GM21390 (cell line): Measurements from ENCODE around the gene RAB8A.
A peak's percentile ranks its signal among the peaks of the same experiment; 100 is the strongest.
"Not testable (repeated sequence)": the region's sequence is repeated elsewhere in the genome, so short reads cannot be mapped to it uniquely, and the experiment has no call there.

Experiments
- ATAC-seq: cut with Tn5 transposase; IDR thresholded peaks from one replicate; pipeline ENCODE4 v1.9.1; 2021; ENCODE audit not compliant: unreplicated experiment

RAB8A gene

GRCh38 chr19:16077984-16078758 lies 33.5 kb upstream of the RAB8A start:
- no peak for ATAC-seq

- peak; percentile 44 for ATAC-seq
These were observed 32.7 kb upstream of the RAB8A start for GRCh38 chr19:16078759-16079707.

- ATAC-seq: no peak
These were observed 27.5 kb upstream of the RAB8A start for GRCh38 chr19:16084067-16084685.

GRCh38 chr19:16085115-16085514 lies 26.6 kb upstream of the RAB8A start:
- no peak for ATAC-seq

GRCh38 chr19:16087404-16087803 lies 24.3 kb upstream of the RAB8A start:
- ATAC-seq: not testable (repeated sequence)

GRCh38 chr19:16087940-16088339 lies 23.7 kb upstream of the RAB8A start:
- no peak for ATAC-seq

- no peak for ATAC-seq
These were observed 23.2 kb upstream of the RAB8A start for GRCh38 chr19:16088351-16089009.

GRCh38 chr19:16089010-16089846 lies 22.5 kb upstream of the RAB8A start:
- ATAC-seq: no peak

GRCh38 chr19:16091546-16092475 lies 19.9 kb upstream of the RAB8A start:
- no peak for ATAC-seq

GRCh38 chr19:16094360-16095070 lies 17.2 kb upstream of the RAB8A start:
- ATAC-seq: no peak

GRCh38 chr19:16095071-16095571 lies 16.6 kb upstream of the RAB8A start:
- no peak for ATAC-seq

GRCh38 chr19:16096280-16096855 lies 15.3 kb upstream of the RAB8A start:
- no peak for ATAC-seq

- ATAC-seq: no peak
These were observed 13.3 kb upstream of the RAB8A start for GRCh38 chr19:16098416-16098768.

GRCh38 chr19:16098821-16099220 lies 12.9 kb upstream of the RAB8A start:
- no peak for ATAC-seq

GRCh38 chr19:16099314-16099965 lies 12.2 kb upstream of the RAB8A start:
- ATAC-seq: not testable (repeated sequence)

GRCh38 chr19:16100524-16100923 lies 11.2 kb upstream of the RAB8A start:
- ATAC-seq: no peak

GRCh38 chr19:16104722-16105121 lies 7.0 kb upstream of the RAB8A start:
- no peak for ATAC-seq
